ENCODE results near the gene KCNK4. TPM values are rescaled to one million over a fixed set of nuclear protein-coding genes. Genes with fewer than 3 reads are reported as not detected.

KCNK4 gene
- total RNA-seq, 1 donor: not detected

DNA sequence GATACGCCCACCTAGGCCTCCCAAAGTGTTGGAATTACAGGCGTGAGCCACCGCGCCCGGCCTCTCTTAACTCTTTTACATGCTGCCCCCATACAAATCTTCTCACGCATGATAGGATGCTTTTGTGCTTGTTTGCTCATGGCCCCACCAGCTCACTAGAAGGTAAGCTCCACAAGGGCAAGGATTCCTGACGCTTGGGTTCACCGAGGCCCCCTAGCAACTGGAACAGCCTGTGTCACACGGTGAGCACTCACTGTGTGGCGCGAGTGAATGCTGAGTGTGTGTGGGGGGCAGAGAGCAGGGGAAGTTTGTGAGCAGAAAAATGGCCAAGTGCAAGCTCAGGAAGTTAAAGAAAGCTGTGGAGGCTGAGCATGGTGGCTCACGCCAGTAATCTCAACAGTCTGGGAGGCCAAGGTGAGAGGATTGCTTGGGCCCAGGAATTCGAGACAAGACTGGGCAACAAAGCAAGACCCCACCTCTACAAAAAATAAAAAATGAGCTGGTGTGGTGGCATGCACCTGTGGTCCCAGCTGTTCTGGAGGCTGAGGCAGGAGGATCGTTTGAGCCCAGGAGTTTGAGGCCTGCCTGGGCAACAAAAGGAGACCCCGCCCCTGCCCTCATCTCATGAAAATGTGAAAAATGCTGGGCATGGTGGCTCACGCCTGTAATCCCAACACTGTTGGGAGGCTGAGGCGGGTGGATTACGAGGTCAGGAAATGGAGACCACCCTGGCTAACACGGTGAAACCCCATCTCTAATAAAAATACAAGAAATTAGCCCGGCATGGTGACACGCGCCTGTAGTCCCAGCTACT lies 8.9 kb upstream of the KCNK4 start:
- no peak overlapping the region for H3K4me3 ChIP-seq (ENCODE audit: low read depth, low read length)
- TF ChIP-seq, protein P1, sequence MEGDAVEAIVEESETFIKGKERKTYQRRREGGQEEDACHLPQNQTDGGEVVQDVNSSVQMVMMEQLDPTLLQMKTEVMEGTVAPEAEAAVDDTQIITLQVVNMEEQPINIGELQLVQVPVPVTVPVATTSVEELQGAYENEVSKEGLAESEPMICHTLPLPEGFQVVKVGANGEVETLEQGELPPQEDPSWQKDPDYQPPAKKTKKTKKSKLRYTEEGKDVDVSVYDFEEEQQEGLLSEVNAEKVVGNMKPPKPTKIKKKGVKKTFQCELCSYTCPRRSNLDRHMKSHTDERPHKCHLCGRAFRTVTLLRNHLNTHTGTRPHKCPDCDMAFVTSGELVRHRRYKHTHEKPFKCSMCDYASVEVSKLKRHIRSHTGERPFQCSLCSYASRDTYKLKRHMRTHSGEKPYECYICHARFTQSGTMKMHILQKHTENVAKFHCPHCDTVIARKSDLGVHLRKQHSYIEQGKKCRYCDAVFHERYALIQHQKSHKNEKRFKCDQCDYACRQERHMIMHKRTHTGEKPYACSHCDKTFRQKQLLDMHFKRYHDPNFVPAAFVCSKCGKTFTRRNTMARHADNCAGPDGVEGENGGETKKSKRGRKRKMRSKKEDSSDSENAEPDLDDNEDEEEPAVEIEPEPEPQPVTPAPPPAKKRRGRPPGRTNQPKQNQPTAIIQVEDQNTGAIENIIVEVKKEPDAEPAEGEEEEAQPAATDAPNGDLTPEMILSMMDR (IDR thresholded peaks at IDR 0.05; ENCODE audit: insufficient read depth, low read depth, low read length): no peak
- no peak for DNase-seq (ENCODE audit: low read depth)

DNA sequence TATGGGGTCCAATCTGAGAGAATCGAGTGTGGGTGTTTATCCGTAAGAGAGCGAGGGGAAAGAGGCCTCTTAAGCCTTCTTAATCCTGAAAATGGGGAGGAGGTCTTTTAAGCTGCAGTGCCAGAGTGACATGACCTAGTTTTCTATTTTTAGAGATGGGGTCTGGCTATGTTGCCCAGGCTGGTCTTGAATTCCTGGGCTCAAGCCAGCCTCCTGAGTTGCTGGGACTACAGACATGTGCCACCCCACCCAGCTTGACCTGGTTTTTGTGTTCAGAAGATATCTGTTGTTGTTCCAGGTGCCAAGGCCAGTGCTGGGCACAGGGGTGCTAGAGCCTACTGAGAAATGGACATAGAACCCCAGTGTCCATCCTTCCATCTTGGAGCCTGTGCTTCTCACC lies 8.0 kb upstream of the KCNK4 start:
- DNase-seq (ENCODE audit: low read depth): no peak
- TF ChIP-seq, protein P1 (IDR thresholded peaks at IDR 0.05; ENCODE audit: insufficient read depth, low read depth, low read length): no peak
- peak overlapping the region; percentile 81 for H3K4me3 ChIP-seq (ENCODE audit: low read depth, low read length)

DNA sequence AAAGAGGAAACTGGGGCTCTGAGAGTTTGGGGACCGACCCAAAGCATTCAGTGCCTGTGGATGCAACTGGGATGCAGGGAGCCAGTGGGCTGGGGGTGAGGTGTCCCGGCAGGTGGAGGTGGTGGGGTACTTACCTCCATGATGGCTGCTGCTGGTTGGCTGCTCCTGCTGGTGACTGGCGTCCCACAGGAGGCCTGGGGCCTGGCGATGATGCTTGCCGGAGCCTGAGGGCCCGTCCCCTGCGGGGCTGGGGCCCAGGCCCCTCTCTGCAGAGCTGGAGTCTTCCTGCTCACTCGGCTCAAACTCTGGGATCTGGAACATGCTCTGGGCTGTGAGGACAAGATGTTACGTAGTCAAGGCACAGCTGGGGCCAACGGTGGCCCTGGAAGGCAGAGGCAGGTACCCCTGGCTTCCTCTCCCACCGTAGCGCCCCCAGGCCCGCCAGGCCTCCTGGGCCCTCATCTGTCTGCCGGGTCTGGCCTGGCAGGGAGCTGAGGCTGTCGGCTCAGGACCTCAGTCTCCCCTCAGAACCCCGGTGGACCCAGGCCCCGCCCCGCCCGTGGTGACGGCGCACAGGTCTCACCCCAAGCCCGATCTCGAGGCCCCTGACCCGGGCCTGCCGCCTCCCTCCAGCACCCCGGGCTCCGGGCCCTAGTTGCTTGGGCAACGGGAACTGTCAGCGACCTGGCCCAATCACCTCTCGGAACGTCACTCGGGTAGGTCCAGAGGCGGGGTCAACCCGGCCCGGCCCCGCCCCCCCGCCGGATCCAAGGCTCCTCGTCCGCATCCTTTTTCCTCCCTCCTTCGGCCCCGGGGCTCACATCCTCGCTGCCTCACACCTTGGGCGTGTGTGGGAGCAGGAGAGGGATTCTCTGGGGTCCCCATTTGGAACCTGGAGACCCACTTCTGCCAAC lies 6.8 kb upstream of the KCNK4 start, which contains the start of gene BAD:
BAD (minus strand) TSS at position 618 of the 914 bp plus-strand sequence; CDS start at position 321, 297 bp downstream.
- TF ChIP-seq, protein P1 (IDR thresholded peaks at IDR 0.05; ENCODE audit: insufficient read depth, low read depth, low read length): no peak
- DNase-seq (ENCODE audit: low read depth): peak; percentile 91

DNA sequence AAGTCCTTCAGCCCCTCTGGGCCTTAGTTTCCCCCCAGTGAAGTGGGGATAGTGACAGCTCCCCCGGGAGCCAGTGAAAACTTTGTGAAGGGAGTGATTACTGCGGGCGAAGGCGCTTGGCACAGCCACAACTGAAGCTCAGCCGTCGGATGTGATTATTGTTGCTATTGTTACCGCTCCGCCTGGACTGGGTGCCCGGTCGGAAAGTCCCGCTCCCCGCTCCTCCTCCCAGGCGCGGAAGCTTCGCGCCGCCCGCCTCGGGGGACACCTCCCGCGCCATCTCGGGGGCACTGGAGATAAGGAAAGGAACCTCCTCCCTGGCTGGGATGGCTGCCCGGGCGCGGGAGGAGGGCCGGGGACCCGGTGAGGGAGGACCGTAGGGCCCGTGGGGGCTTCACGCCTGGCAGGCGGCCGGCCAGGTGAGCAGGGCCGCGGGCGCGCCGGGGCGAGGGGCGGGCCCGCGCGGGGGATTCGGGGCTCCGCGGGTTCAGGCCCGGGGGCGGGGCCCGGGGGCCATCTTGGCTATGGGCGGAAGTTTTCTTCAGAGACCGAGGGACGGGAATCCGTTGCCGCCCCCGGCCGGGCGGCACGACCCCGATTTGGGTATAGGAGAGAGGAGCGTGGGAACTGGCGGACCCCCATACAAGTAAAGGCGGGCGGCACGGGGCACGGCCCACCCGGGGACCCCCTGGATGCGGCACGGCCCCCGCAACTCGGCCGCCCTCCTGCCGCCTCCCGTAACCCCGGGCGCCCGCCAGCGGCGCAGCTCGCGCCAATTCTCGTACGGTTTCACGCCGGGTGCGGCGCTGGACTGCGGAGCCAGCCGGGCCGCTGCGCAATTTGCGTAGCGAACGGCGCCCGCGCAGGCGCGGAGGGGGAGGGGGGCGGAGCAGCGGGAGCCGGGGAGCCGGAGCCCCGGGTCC lies 5.9 kb upstream of the KCNK4 start, which contains the start of gene GPR137:
GPR137 (plus strand) TSS at position 887 of the 923 bp plus-strand sequence. CDS start 677 bp downstream, outside the sequence.
- DNase-seq (ENCODE audit: low read depth): peak; percentile 67
- TF ChIP-seq, protein P1 (IDR thresholded peaks at IDR 0.05; ENCODE audit: insufficient read depth, low read depth, low read length): no peak
- H3K4me3 ChIP-seq (ENCODE audit: low read depth, low read length): peak within 1 kb of the TSS; percentile 81

More for the DNA sequence above, 6.8 kb upstream of the KCNK4 start, which contains the start of gene BAD:
- peak within 1 kb of the TSS; percentile 81 for H3K4me3 ChIP-seq (ENCODE audit: low read depth, low read length)

- TF ChIP-seq, protein P1 (IDR thresholded peaks at IDR 0.05; ENCODE audit: insufficient read depth, low read depth, low read length): no peak
- H3K4me3 ChIP-seq (ENCODE audit: low read depth, low read length): peak overlapping the region; percentile 81
- no peak for DNase-seq (ENCODE audit: low read depth)
Observed at GRCh38 chr11:64285885-64286800, 5.0 kb upstream of the KCNK4 start.

Measured in fibroblast of villous mesenchyme (primary cell).